ENCODE results near the gene GLI3.

GLI3 gene

GRCh38 chr7:41965951-41966505, 271.0 kb downstream of the GLI3 start:
- no peak for DNase-seq (ENCODE audit: low read depth)
- no peak overlapping the region for H3K4me3 ChIP-seq (ENCODE audit: low read depth, low read length)

- DNase-seq (ENCODE audit: low read depth) = no peak
- H3K4me3 ChIP-seq (ENCODE audit: low read depth, low read length) = no peak overlapping the region
These were observed 271.9 kb downstream of the GLI3 start for GRCh38 chr7:41964849-41965745.

DNA sequence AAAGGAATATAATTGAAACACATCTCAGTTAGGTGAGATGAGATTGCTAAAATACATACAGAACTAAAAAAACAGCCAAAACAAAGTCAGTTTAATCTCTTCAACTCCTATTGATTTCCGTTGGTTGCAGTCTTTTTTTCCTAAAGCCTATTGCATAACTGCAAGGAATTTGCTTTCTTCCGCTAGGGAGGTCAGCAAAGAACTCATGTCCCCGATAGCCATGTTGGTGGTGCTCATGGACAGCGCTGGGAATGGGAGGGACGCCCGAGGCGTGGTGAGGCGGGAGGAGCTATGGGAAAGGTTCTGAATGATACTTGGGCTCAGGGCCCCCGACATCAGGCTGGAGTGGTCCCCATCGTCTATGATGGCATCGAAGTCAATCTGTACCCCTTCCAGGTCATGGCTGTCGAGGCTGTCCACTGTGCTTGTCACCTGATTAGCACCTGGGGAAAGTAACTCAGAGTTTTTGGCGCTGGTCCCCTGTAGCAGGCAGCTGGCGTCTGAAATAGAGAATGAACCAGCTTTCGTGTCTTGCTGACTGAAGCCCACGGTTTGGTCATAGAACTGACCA, 272.7 kb downstream of the GLI3 start:
- DNase-seq (ENCODE audit: low read depth) = no peak

GRCh38 chr7:41956705-41957104, 280.3 kb downstream of the GLI3 start:
- no peak for DNase-seq (ENCODE audit: low read depth)
- H3K4me3 ChIP-seq (ENCODE audit: low read depth, low read length) = no peak overlapping the region

More for the DNA sequence above, 272.7 kb downstream of the GLI3 start:
- no peak overlapping the region for H3K4me3 ChIP-seq (ENCODE audit: low read depth, low read length)

DNA sequence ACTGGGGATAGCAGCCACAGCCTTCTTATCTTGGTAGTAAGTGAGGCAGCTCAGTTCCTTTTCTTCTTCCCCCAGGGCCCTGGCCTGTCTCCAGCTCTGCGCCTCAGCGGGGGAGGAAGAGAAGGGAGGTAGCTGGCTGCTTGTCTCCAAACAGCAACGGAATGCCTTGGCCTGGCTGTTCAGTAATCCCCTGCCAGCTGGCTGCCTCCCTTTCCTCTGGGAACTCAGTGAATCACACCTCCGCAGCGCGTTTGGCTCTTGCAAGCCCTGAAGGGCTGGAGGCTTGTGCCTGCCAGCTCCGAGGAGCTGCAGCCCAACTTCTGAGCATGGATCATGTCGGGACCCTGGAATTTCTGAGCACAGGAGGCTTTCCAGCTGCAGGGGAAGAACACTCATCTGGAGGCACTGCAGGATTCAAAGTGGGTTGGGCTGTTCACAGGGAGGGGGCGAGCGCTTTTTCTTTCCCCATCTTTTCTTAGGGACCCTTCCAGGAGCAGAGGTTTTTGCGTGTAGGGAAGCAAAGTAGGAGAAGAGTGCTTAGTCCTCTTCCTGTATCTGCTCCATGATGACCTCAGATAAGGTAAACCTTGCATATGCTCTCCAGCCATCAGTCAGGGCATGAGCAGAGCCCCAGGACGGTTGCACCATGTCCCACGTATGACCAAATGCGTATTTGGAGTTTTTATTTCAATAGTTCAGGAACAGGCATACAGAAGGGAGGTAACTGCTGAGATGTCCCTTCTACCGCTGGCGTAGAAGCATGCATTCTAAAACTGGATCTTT, 280.9 kb downstream of the GLI3 start:
- peak overlapping the region; percentile 5 for H3K4me3 ChIP-seq (ENCODE audit: low read depth, low read length)

GRCh38 chr7:41955451-41955850, 281.6 kb downstream of the GLI3 start:
- no peak overlapping the region for H3K4me3 ChIP-seq (ENCODE audit: low read depth, low read length)
- no peak for DNase-seq (ENCODE audit: low read depth)

More for the DNA sequence above, 280.9 kb downstream of the GLI3 start:
- peak; percentile 99 for DNase-seq (ENCODE audit: low read depth)

- no peak for DNase-seq (ENCODE audit: low read depth)
- no peak overlapping the region for H3K4me3 ChIP-seq (ENCODE audit: low read depth, low read length)
These were observed 282.0 kb downstream of the GLI3 start for GRCh38 chr7:41954976-41955375.

GRCh38 chr7:41948503-41948902, 288.5 kb downstream of the GLI3 start:
- no peak for DNase-seq (ENCODE audit: low read depth)
- H3K4me3 ChIP-seq (ENCODE audit: low read depth, low read length) = no peak overlapping the region

DNA sequence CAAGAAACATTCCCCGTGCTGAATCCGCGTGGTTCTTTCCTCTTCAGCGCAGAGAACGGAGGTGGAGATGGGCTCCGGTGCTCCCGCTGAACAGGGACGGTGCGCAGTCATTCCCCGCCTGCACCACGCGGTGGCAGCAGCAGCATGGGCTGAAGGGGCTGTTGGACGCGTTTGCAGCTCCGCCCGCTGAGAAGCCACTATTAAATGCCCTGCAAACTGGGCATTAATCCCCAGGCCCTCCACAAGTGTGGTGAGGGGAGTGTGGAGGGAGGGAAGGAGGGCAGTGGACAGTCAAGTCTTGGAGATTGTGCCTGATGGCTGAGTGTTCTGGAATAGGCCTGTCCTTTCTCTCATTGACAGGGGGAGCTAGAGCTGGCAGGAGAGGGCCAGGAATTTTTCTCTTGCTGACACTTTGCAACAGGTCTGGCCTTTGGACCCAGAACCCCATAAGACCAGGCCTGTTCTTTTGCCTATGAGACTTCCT, 293.9 kb downstream of the GLI3 start:
- peak; percentile 32 for DNase-seq (ENCODE audit: low read depth)
- H3K4me3 ChIP-seq (ENCODE audit: low read depth, low read length) = peak overlapping the region; percentile 23

DNA sequence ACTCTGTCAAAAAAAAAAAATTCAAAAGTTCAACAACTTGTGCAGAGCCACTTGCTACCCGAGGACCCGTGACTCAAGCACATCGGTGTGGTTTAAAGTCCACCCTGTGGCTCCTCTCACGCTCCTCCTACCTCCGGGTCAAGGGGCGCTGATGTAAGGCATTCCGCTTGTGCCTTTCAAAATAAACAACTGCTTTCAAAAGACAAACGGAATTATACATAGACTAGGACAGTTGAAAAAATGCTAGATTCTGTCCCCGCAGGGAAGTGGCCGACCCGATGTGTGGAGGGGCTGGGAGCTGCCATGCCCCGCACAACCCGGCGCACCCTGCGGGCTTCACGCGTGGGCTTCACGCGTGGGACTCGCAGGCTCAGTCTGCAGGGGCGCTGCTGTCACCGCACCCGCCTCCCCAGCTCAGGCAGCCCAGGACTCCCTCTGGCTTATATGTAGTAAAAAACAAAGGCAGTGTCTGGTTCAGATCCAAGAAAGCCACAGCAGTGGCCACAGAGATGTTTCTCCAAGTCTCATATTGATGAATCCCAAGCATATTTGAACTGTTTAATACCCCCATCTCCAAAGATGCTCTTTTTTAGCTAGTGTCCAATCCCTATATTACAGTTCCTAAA, 294.4 kb downstream of the GLI3 start:
- peak overlapping the region; percentile 23 for H3K4me3 ChIP-seq (ENCODE audit: low read depth, low read length)
- no peak for DNase-seq (ENCODE audit: low read depth)

- H3K4me3 ChIP-seq (ENCODE audit: low read depth, low read length) = no peak overlapping the region
- no peak for DNase-seq (ENCODE audit: low read depth)
These were observed 296.2 kb downstream of the GLI3 start for GRCh38 chr7:41940760-41941343.

DNA sequence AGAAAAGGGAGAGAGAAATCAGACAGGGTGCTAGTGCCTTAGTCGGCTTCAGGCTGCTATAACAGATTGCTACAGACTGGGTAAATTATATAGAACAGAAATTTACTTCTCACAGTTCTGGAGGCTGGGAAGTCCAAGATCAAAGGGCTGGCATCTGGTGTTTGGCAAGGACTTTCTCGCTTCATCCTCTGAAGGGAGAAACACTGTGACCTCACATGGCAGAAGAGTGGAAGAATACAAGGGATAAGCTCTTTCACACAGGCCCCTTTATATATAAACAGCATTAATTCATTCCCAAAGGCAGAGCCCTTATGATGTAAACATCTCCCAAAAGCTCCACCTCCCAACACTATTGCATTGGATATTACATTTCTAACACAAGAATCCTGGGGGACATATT, 298.6 kb downstream of the GLI3 start:
- no peak overlapping the region for H3K4me3 ChIP-seq (ENCODE audit: low read depth, low read length)
- no peak for DNase-seq (ENCODE audit: low read depth)

DNA sequence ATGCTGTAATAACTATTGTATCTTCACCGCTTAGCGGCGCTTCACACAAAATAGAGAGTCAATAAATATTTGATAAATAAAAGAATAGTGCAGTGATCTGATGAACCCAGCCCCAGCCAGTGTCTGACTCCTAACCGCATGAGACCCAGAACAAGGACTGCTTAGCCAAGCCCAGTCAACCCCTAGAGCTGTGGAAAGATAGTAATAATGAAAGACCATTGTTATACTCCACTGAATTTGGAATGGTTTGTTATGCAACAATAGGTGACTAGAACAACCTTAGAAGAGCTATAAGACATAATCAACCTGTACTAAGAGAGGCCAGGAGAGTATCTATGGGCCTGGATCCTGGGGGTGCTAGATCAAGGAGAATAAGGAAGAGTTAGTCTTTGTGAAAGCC, 303.6 kb downstream of the GLI3 start:
- no peak for DNase-seq (ENCODE audit: low read depth)
- H3K4me3 ChIP-seq (ENCODE audit: low read depth, low read length) = no peak overlapping the region

- DNase-seq (ENCODE audit: low read depth) = no peak
- H3K4me3 ChIP-seq (ENCODE audit: low read depth, low read length) = no peak overlapping the region
These were observed 305.8 kb downstream of the GLI3 start for GRCh38 chr7:41931263-41931646.

- H3K4me3 ChIP-seq (ENCODE audit: low read depth, low read length) = no peak overlapping the region
- DNase-seq (ENCODE audit: low read depth) = no peak
These were observed 306.3 kb downstream of the GLI3 start for GRCh38 chr7:41930538-41931262.

DNA sequence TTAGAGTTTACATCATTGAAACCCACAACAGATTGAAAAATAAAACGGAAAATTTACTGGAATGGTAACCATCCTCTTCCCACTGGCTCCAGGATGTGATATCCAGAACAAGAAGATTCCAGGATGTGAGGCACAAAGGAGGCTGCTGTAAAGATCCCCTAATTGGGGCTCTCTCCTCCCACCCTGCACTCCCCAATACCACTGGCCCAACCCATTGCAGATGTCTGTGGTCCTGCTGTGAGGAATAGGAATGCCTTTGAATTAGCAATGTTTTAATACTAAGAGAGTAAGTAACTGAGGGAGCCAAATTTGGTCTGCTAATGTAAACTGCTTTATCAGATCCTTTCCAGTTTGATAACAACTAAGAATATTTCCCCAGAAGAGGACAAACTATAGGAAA, 308.2 kb downstream of the GLI3 start:
- no peak overlapping the region for H3K4me3 ChIP-seq (ENCODE audit: low read depth, low read length)
- no peak for DNase-seq (ENCODE audit: low read depth)

GRCh38 chr7:41928166-41928565, 308.8 kb downstream of the GLI3 start:
- DNase-seq (ENCODE audit: low read depth) = no peak
- no peak overlapping the region for H3K4me3 ChIP-seq (ENCODE audit: low read depth, low read length)

GRCh38 chr7:41927380-41927779, 309.6 kb downstream of the GLI3 start:
- DNase-seq (ENCODE audit: low read depth) = no peak
- H3K4me3 ChIP-seq (ENCODE audit: low read depth, low read length) = no peak overlapping the region
